Fibroblast of skin of right quadriceps (primary cell): ENCODE results near the gene TMEM121B.

Source experiments
- DNase-seq: peaks from one replicate; pipeline ENCODE4 v3.0.0-alpha.2; 2013

The TMEM121B gene

DNA sequence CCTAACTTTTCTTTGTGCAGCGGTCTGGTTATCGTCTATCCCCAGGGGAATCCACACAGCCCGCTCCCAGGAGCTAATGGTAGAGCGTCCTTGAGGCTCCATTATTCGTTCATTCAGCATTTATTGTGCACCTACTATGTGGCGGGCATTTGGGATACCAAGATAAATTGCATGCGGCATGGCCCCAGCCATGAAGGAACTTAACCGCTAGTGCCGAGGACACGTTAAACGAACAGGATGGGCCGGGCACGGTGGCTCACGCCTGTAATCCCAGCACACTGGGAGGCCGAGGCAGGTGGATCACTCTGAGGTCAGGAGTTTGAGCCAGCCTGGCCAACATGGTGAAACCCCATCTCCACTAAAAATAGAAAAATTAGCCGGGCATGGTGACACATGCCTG is 11.2 kb downstream of the TMEM121B start:
- no peak for DNase-seq

GRCh38 chr22:17109113-17109865 is 11.9 kb downstream of the TMEM121B start:
- DNase-seq: no peak

DNA sequence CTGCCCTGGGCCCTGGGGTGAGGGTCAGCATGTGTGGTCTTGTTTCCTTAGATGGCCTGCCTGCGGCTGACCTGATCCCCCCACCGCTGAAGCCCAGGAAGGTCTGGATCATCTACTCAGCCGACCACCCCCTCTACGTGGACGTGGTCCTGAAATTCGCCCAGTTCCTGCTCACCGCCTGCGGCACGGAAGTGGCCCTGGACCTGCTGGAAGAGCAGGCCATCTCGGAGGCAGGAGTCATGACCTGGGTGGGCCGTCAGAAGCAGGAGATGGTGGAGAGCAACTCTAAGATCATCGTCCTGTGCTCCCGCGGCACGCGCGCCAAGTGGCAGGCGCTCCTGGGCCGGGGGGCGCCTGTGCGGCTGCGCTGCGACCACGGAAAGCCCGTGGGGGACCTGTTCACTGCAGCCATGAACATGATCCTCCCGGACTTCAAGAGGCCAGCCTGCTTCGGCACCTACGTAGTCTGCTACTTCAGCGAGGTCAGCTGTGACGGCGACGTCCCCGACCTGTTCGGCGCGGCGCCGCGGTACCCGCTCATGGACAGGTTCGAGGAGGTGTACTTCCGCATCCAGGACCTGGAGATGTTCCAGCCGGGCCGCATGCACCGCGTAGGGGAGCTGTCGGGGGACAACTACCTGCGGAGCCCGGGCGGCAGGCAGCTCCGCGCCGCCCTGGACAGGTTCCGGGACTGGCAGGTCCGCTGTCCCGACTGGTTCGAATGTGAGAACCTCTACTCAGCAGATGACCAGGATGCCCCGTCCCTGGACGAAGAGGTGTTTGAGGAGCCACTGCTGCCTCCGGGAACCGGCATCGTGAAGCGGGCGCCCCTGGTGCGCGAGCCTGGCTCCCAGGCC is 12.7 kb downstream of the TMEM121B start:
- DNase-seq: no peak

- no peak for DNase-seq
These were observed 13.7 kb downstream of the TMEM121B start for GRCh38 chr22:17107547-17107810.

DNA sequence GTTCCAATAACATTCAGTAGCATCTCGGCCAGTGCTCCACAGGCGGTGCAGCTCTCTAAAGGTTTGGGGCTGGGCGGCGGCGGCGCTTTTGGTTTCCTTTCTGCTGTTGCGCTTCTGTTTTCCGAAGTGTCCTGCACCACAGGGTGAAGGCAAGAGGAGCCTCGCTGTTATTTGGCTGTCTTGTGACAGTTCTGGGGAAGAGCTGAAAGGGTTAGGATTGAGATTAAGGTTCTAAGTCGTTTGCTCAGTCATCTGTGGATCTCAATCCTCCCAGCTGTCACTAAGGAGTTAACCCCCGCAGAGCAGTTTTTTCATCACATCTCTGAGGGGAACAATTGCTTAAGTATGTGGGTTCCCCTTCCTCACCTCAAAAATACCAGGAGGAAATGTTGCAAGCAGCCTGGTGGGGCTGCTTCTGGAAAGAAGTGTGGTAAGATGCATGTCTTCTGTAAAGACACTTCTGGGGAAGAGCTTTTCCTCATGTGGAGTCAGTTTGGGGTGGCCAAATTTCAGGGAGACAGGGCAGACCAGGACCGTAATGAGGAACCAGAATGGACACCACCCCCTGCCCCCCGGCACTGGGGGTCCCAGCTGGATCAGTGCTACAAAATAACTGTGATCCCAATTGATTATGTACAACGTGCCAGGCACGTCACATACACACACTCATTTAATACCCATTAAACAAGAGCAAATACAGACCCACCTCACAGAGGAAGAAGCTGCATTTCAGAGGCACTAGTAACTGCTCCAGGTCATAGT is 14.2 kb downstream of the TMEM121B start:
- DNase-seq: no peak

DNA sequence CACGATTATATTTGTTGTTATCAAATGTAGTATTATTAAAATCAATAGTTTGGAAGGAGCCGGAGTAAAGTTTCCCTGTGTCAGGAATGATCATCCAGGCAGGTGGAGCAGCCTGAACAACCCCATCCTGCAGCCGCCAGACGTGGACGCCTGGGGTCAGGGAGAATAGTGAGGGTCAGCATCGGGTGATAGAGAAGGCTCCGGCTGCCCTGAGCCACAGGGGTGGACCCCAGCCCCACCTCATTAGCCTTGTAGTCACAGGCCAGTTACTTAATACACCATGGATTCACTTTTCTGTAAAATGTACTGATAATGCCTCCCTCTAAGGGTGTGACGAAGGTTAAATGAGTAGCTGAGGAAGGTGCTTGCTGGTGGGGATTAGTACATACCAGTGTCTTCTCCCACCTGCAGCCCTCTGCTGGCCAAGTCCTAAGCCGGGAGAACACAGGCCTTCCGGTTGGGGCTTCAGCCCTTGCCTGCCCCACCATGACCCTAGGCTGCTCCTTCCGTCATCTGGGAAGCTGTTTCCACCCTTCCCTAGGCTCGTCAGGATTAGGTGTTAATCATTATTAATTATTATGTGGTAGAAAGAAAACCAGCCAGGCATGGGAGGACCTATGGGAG is 14.9 kb downstream of the TMEM121B start:
- DNase-seq: no peak

DNA sequence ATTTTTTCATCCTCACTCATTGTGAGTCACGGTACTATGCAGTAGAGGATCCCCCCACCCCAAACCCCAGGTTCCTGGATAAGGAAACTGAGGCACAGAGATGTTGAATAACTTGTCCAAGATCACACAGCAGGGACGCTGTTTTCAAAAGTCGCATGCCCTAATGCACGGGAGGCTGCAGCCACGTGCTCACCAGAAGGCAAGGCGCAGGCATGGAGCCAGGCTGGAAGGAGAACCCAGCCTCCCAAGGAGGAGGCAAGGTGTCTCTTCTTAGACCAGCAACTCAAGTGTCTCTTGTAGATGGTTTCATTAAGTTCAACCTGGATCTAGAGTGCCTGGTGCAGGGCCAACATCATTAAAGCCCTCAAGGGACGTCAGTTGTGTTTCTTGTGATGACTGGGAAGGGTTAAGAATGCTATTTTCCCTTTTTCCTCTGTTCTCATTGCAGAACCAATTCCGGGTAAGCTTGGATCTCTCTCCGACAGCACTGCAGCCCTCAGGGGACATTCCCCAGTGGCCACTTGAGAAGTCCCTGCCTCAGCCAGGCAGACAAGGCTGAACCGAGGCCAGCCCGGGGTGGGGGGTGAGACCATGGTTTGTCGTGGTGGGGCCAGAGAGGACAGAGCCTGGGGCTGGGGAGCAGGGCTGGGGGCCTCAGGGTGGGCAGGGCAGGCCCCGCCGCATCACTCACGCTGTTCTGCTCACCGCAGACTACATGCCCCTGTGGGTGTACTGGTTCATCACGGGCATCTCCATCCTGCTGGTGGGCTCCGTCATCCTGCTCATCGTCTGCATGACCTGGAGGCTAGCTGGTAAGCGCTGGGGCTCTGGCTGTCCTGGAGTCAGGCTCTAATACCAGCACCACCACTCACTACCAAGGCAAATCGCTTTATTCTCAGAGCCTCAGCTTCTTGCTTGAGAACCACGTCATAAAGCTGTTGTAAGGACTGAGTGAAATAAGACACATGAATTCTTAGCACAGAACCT is 15.7 kb downstream of the TMEM121B start:
- no peak for DNase-seq

- no peak for DNase-seq
These were observed 16.7 kb downstream of the TMEM121B start for GRCh38 chr22:17104336-17104935.

DNA sequence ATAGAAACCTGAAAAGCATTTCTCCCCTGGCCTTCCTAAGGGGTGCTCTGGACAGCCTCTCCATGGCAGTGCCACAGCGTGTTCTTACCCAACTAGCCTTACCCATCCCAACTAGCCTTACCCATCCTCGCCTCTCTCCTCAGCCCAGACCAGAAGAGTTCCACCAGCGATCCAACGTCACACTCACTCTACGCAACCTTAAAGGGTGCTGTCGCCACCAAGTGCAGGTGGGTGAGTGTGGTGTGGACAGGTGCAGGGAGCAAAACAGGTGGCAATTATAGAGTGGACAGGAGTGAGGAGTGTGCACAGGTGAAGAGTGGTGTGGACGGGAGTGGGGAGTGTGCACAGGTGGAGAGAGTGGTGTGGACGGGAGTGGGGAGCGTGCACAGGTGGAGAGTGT is 17.8 kb downstream of the TMEM121B start:
- no peak for DNase-seq

- DNase-seq: no peak
These were observed 18.9 kb downstream of the TMEM121B start for GRCh38 chr22:17102297-17102667.

- no peak for DNase-seq
These were observed 19.5 kb downstream of the TMEM121B start for GRCh38 chr22:17101475-17102296.

GRCh38 chr22:17100621-17101020 is 20.5 kb downstream of the TMEM121B start:
- no peak for DNase-seq

DNA sequence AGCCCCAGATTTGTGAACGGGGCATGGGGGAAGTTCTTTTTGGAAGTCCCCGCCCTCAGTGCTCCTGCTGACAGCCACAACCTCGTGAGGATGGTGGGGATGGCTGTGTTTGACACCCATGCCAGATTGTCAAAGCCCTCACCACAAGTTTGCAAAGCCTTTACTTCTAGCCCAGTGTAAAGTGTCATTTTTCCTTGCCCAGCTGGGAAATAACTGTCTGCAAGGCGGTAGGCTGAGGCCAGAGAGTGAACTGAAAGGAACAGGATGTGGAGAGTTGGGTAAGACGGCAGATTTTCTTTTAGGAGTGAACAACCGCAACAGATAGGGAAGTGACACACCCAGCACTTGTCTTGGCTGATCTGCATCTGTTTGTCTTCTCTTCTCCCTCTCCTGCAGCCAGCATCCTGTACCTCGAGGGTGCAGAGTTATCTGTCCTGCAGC is 22.8 kb downstream of the TMEM121B start:
- DNase-seq: no peak

DNA sequence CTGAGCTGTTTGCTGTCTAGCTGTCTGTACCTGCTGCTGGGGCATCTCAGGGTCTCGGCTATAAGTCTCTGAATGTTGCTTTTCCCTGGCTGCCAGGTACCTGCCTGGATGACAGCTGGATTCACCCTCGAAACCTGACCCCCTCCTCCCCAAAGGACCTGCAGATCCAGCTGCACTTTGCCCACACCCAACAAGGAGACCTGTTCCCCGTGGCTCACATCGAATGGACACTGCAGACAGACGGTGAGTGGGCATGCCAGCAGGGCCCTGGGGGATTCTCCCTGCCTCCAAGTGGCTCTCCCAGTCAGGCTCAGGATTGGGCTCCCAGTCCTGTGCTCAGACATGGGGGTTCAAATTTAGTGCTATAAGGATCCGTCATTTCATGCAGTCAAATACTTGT is 23.5 kb downstream of the TMEM121B start:
- DNase-seq: no peak

GRCh38 chr22:17097062-17097461 is 24.1 kb downstream of the TMEM121B start:
- no peak for DNase-seq

DNA sequence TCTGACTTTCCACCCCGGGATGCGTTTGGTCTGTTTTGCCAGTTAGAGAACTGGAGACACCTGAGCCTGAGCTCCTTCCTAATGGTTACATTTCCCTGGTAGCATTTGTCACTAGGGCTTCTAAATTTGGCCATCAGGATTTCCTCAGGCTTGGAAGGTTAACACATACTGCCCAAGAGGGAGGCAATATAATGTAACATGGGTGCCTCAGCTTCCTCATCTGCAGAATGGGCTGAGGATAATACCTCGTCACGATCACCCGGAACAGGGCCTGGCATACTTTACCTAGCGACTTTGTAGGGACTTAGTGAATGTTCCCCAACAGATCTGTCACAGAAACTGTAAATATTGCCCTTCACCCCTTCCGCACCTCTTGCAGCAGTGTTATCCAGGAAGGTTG is 25.1 kb downstream of the TMEM121B start:
- DNase-seq: no peak

GRCh38 chr22:17095538-17095937 is 25.6 kb downstream of the TMEM121B start:
- DNase-seq: no peak

DNA sequence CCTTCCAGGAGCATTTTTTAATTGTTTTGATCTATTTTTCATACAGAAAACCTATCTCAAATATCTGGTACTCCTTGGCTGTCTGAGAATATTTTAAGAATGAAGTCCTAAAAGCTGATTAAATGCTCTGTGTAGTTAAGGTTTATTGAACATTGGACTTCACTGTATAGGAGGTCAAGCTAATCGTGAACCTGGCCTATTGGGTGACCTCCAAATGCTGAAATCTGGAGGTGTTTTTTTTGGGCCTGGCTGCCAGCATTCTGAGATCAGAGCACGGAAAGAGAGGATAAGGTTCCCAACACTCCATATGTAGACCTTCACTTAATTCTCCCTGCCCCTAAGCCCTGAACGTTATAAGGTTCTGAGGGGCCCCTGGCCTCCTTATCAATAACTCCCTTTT is 28.1 kb downstream of the TMEM121B start:
- no peak for DNase-seq

- DNase-seq: no peak
These were observed 29.3 kb downstream of the TMEM121B start for GRCh38 chr22:17091851-17092250.

- DNase-seq: no peak
These were observed 30.6 kb downstream of the TMEM121B start for GRCh38 chr22:17090550-17090949.
